T-helper 2 cell treated with Interferon-gamma antibody and Interleukin-4, amounts not matched to agents 5 μg/mL and 100 μg/mL, for 36 hours (primary cell): ENCODE results near the gene RAB3C.
"Not testable (repeated sequence)": the region's sequence is repeated elsewhere in the genome, so short reads cannot be mapped to it uniquely, and the experiment has no call there.

Source experiments
- DNase-seq: peaks from one replicate; pipeline ENCODE4 v3.0.0; 2021; ENCODE audit warnings: low spot score
- H3K27ac Mint-ChIP-seq: one replicate; pipeline ENCODE4 v1.8.0; 2021; ENCODE audit warnings: mild to moderate bottlenecking, mixed read lengths
- H3K27me3 Mint-ChIP-seq: one replicate; pipeline ENCODE4 v1.8.0; 2021; ENCODE audit warnings: low read depth, mixed read lengths
- H3K36me3 Mint-ChIP-seq: one replicate; pipeline ENCODE4 v1.8.0; 2021; ENCODE audit warnings: low read depth, mixed read lengths
- H3K4me1 Mint-ChIP-seq: one replicate; pipeline ENCODE4 v1.8.0; 2021; ENCODE audit warnings: low read depth, mixed read lengths
- H3K4me3 Mint-ChIP-seq: one replicate; pipeline ENCODE4 v1.8.0; 2022; ENCODE audit warnings: mild to moderate bottlenecking, moderate library complexity, mixed read lengths
- H3K9me3 Mint-ChIP-seq: one replicate; pipeline ENCODE4 v1.8.0; 2021; ENCODE audit warnings: mixed read lengths

The RAB3C gene

DNA sequence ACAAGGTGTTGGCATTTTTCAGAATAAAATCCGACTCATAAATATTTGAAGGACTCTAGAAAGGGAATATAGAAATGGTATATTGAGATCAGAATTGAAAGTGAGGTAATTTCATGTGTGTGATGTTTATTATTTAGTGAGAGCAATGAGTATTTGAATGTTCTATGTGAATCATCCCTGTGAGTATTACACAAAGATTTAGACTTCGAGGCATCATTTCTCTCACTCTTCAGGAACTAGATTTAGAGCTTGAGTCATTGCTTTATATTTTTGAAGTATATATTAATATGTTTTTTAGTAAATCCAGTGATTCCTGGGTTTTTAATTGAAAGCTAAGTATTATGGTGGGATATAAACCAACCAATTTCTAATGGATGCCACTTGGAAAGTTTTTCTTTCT lies 91.2 kb downstream of the RAB3C start:
- H3K27me3 Mint-ChIP-seq = no peaks in the 10 kb centered on the region
- no peak for DNase-seq
- H3K9me3 Mint-ChIP-seq = no peaks in the 10 kb centered on the region
- H3K36me3 Mint-ChIP-seq = no peaks in the 10 kb centered on the region
- no peak overlapping the region for H3K27ac Mint-ChIP-seq
- H3K4me3 Mint-ChIP-seq = no peak overlapping the region
- no peaks in the 10 kb centered on the region for H3K4me1 Mint-ChIP-seq

DNA sequence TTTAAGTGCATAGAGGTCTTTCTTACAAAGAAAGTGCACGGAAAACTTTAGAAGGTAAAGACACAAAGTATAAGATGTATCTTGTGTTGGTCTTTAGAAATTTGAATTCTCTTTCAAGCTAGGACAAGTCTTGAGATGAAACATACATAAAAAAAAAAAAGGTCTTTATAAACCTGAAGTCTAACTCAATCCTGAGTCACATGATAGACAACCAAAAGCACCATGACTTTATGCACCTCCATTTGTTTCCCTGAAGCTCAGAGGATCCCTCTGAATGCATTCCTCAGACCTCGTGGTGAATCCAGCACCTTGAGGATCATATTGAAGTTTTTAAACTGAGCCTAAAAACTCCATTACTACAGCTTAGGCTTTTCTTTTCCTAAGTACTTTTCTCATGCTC lies 91.8 kb downstream of the RAB3C start:
- H3K27me3 Mint-ChIP-seq = no peaks in the 10 kb centered on the region
- no peaks in the 10 kb centered on the region for H3K4me1 Mint-ChIP-seq
- H3K9me3 Mint-ChIP-seq = no peaks in the 10 kb centered on the region
- no peak for DNase-seq
- no peaks in the 10 kb centered on the region for H3K36me3 Mint-ChIP-seq
- no peak overlapping the region for H3K27ac Mint-ChIP-seq
- H3K4me3 Mint-ChIP-seq = no peak overlapping the region

DNA sequence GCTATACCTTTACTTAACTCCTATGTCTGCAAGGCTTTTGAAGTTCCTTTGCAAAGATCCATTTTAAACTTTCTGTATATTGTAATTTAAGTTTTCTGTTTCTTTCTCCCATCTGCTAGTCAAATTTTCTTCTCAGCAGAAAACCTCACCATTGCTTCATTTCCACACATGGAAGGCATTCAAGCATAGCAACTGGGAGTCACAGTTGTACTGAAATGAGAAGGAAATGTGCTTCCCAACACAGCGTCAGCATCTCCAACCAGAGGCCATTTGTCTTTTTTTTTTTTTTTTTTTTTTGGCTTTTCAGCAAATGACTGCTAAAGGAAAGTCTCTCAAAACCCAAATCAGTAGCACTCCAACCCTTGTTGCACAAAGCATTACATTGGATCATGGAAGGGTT lies 92.5 kb downstream of the RAB3C start:
- H3K27ac Mint-ChIP-seq = no peak overlapping the region
- no peaks in the 10 kb centered on the region for H3K9me3 Mint-ChIP-seq
- no peak for DNase-seq
- no peaks in the 10 kb centered on the region for H3K4me1 Mint-ChIP-seq
- no peak overlapping the region for H3K4me3 Mint-ChIP-seq
- H3K36me3 Mint-ChIP-seq = no peaks in the 10 kb centered on the region
- H3K27me3 Mint-ChIP-seq = no peaks in the 10 kb centered on the region

DNA sequence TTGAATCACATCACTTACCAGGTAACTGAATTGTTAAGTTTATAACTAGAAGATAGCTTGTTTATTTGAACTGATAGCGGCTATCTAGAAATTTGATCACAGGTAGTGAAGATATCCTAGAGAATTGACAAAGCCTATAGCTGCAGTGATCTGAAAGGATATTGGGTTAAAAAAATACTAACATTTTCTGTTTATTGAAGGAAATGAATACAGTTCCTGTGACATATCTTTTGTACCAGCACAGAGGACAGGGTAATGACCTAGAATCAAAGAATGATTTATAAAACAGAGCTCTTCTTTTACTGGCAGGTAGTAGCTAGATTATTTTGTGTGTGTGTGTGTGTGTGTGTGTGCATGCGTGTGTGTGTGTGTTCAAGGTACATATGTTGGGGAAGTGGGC lies 94.8 kb downstream of the RAB3C start:
- Mint-ChIP-seq H3K4me3 (no peak overlapping the region), H3K27ac (no peak overlapping the region), H3K36me3 (no peaks in the 10 kb centered on the region), H3K27me3 (no peaks in the 10 kb centered on the region), H3K4me1 (no peaks in the 10 kb centered on the region), H3K9me3 (no peaks in the 10 kb centered on the region)
- DNase-seq = no peak

DNA sequence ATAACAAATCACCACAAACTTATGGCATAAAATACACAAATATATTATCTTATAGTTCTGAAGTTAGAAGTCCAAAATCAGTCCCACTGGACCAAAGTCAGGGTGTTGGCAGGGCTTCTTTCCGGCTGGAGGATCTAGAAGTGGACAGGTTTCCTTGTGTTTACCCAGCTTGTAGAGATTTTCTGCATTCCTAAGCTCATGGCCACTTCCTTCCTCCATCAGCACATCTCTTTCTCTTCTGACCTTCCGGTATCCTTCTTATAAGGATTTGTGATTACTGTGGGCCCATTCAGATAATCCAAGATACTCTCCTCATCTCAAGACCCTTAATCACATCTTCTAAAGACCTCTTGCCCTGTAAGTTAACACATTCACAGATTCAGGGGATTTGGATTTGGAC lies 97.6 kb downstream of the RAB3C start:
- no peaks in the 10 kb centered on the region for H3K9me3 Mint-ChIP-seq
- H3K4me3 Mint-ChIP-seq = no peak overlapping the region
- no peak overlapping the region for H3K27ac Mint-ChIP-seq
- no peaks in the 10 kb centered on the region for H3K36me3 Mint-ChIP-seq
- no peaks in the 10 kb centered on the region for H3K27me3 Mint-ChIP-seq
- no peak for DNase-seq
- H3K4me1 Mint-ChIP-seq = no peaks in the 10 kb centered on the region

DNA sequence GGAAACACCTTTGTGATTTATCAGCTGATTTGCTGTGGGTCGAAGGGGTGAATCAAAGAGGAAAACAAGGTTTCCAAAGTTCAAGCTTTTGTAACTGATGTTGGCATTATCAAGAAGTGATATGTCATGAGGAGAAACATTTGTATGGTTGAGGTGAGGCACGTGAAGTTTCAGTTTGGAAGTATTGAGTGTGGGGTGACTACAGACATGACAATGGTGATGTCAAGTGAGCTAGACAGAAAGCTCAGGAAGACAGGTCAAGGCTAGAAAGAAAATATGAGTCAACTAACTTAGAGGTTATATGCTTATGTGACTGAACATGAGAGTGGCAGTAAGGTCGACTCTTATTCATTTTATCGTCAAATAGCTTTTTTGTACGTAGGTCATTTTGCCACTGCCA lies 99.1 kb downstream of the RAB3C start:
- Mint-ChIP-seq H3K9me3 (no peaks in the 10 kb centered on the region), H3K27ac (no peak overlapping the region), H3K4me3 (no peak overlapping the region), H3K4me1 (no peaks in the 10 kb centered on the region), H3K27me3 (no peaks in the 10 kb centered on the region), H3K36me3 (no peaks in the 10 kb centered on the region)
- peak; percentile 4 for DNase-seq

DNA sequence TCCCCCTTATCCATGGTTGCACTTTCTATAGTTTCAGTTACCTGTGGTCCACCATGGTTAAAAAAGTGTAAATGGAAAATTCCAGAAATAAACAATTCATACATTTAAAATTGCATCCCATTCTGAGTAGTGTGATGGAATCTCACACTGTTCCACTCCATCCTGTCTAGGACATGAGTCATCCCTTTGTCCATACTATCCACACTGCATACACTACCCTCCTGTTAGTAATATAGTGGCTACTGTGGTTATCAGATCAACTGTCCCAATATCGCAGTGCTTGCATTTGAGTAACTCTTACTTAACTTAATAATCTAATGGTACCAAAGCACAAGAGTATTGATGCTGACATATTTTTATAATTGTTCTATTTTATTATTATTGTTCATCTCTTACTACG lies 100.7 kb downstream of the RAB3C start:
- no peaks in the 10 kb centered on the region for H3K9me3 Mint-ChIP-seq
- no peak for DNase-seq
- H3K4me3 Mint-ChIP-seq = no peak overlapping the region
- no peaks in the 10 kb centered on the region for H3K4me1 Mint-ChIP-seq
- H3K36me3 Mint-ChIP-seq = no peaks in the 10 kb centered on the region
- no peak overlapping the region for H3K27ac Mint-ChIP-seq
- no peaks in the 10 kb centered on the region for H3K27me3 Mint-ChIP-seq

DNA sequence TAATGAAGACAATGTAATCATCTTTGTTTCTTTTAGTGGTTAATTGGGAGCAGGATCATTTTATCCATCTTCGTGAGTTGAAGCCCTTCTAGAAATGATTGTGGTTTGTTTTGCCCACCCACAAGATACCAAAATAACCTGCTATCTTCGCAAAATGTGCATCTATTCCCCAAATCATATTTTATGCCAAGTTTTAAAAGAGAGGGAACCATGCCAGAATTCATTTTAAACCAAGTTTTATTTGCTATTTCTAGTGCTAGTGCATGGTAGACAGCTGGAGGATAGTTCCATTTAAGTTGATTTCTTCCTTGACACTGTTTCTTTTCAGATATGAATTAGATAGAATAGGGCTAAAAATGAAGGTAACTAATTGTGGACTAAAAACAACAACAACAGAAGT lies 104.2 kb downstream of the RAB3C start:
- no peak for DNase-seq
- no peaks in the 10 kb centered on the region for H3K9me3 Mint-ChIP-seq
- H3K4me3 Mint-ChIP-seq = no peak overlapping the region
- H3K36me3 Mint-ChIP-seq = no peaks in the 10 kb centered on the region
- no peaks in the 10 kb centered on the region for H3K27me3 Mint-ChIP-seq
- no peak overlapping the region for H3K27ac Mint-ChIP-seq
- no peaks in the 10 kb centered on the region for H3K4me1 Mint-ChIP-seq

DNA sequence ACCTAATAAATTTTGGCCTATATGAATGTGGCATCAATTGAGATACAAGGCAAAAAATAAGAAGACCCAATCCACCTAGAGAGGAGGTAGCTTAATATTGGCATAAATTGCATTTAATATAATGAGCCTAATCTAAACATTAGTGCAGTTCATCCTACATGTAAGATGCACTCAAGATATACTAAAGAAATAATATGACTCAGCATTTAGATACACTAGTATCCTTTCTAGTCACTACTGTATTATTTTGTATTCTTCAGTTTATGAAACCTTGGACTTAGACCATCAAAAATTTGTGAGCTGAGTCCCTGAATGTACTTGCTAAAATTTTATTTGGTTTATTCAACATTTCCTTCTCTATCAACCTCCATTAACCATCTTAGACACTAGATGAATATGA lies 104.7 kb downstream of the RAB3C start:
- DNase-seq = no peak
- Mint-ChIP-seq H3K4me3 (no peak overlapping the region), H3K9me3 (no peaks in the 10 kb centered on the region), H3K27me3 (no peaks in the 10 kb centered on the region), H3K36me3 (no peaks in the 10 kb centered on the region), H3K27ac (no peak overlapping the region), H3K4me1 (no peaks in the 10 kb centered on the region)

DNA sequence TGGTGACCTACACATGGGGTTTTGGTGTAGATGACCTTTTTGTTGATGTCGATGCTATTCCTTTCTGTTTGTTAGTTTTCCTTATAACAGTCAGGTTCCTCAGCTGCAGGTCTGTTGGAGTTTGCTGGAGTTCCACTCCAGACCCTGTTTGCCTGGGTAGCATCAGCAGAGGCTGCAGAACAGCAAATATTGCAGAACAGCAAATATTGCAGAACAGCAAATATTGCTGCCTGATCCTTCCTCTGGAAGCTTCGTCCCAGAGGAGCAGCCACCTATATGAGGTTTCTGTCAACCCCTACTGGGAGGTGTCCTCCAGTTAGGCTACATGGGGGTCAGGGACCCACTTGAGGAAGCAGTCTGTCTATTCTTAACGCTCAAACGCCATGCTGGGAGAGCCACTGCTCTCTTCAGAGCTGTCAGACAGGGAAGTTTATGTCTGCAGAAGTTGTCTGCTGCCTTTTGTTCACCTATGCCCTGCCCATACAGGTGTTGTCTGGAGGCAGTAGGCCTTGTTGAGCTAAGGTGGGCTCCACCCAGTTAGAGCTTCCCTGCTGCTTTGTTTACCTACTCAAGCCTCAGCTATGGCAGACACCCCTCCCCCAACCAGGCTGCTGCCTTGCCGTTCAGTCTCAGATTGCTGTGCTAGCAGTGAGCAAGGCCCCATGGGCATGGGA lies 116.3 kb downstream of the RAB3C start:
- H3K27ac Mint-ChIP-seq = not testable (repeated sequence)

DNA sequence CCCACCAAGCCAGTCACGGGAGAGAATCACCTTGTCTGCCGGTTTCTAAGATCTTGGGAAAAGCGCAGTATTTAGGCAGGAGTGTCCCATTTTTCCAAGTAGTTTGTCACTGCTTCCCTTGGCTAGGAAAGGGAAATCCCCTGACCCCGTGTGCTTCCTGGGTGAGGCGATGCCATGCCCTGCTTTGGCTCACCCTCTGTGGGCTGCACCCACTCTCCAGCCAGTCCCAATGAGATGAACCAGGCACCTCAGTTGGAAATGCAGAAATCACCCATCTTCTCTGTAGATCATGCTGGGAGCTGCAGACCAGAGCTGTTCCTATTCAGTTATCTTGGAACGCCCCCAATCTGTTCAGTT lies 116.9 kb downstream of the RAB3C start:
- no peaks in the 10 kb centered on the region for H3K4me1 Mint-ChIP-seq
- no peaks in the 10 kb centered on the region for H3K27me3 Mint-ChIP-seq
- H3K36me3 Mint-ChIP-seq = no peaks in the 10 kb centered on the region
- H3K4me3 Mint-ChIP-seq = no peak overlapping the region
- peaks cover 8% of the 10 kb centered on the region for H3K9me3 Mint-ChIP-seq
- DNase-seq = no peak
- no peak overlapping the region for H3K27ac Mint-ChIP-seq

More for the DNA sequence above, 116.3 kb downstream of the RAB3C start:
- not testable (repeated sequence) for H3K27me3 Mint-ChIP-seq, H3K4me3 Mint-ChIP-seq, H3K36me3 Mint-ChIP-seq, H3K4me1 Mint-ChIP-seq, DNase-seq, H3K9me3 Mint-ChIP-seq

DNA sequence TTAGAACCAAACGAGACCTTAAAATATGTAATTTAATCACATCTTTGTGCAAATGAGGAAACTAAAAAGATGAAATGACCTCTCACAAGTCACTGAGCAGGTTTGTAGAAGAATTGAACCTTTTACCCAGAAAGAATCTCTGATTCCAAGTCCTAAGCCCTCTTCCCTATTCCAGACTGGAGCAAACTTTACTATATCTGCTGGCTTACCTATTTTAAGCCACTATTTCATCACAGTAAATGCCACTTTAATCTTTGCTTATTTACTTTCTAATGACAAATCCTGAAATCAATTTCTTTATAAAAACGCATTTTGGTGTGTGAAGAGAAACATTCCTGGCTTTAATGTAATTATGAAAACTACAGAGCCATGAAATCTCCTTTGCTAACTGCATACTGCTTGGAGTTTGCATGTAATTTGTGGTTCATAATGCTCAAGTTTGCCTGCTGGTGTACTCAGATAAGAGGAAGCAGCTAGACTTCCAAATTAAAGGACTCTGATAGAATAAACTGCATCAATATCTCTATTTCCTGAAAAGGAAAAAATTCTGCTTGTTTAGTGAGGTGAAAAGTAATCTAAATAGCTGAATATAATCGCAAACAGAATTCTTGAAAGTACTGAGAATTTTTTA lies 121.2 kb downstream of the RAB3C start:
- Mint-ChIP-seq H3K4me3 (no peak overlapping the region), H3K9me3 (no peaks in the 10 kb centered on the region), H3K36me3 (no peaks in the 10 kb centered on the region), H3K27ac (no peak overlapping the region), H3K4me1 (no peaks in the 10 kb centered on the region), H3K27me3 (no peaks in the 10 kb centered on the region)
- no peak for DNase-seq

DNA sequence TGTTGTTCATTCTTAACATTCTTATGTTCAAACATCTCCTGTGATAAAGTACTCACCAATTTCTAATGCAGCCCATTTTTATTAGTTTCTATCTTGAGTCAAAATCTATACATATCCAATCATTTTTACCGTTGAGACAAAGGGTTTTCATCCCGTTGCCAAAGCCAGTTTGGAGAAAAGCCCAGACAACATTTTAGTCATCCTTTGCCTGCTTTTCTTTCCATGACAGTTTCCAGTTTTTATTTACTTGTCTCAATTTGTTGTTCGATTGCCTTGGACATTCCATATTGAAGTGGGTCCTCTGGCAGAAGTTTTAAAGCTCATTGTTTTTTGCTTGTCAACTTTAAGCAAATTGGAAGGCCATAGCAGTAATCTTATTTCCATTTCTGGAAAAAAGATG lies 123.9 kb downstream of the RAB3C start:
- Mint-ChIP-seq H3K4me1 (no peaks in the 10 kb centered on the region), H3K9me3 (no peaks in the 10 kb centered on the region), H3K27ac (no peak overlapping the region), H3K27me3 (no peaks in the 10 kb centered on the region), H3K36me3 (no peaks in the 10 kb centered on the region), H3K4me3 (no peak overlapping the region)
- no peak for DNase-seq

DNA sequence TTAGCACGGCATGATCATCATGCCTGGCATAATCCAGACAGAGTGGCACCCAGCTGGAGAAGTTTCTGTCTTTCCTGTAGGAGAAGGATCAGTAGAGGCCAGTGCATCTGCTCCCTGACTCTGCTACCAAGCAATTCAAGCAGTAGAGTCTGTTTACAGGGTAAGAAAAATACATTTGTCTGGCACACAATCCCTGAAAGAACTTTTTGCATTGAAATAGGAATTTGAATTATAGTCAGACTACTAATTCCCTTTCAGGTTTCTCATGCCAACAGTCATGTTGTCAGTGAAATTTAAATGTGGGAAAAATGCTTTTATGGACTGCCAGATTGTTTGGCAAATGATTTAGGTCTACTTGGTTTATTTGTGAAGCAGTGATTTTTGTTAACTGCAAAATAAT lies 125.6 kb downstream of the RAB3C start:
- Mint-ChIP-seq H3K9me3 (no peaks in the 10 kb centered on the region), H3K27me3 (no peaks in the 10 kb centered on the region), H3K4me1 (no peaks in the 10 kb centered on the region), H3K36me3 (no peaks in the 10 kb centered on the region), H3K4me3 (no peak overlapping the region), H3K27ac (no peak overlapping the region)
- no peak for DNase-seq

DNA sequence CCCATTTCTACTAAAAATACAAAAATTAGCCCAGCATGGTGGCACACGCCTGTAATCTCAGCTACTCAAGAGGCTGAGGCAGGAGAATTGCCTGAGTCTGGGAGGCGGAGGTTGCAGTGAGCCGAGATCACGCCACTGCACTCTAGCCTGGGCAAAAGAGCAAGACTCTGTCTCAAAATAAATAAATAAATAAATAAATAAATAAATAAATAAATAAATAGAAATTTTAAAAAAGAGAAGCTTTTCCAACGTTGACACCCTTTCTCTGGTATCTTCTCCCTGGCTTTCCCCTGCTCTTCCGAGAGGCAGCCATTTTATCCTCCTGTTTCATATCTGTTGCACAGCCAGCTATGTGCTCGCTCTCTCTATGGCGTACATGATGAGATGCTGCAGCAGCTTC lies 127.5 kb downstream of the RAB3C start:
- not testable (repeated sequence) for H3K4me1 Mint-ChIP-seq, H3K4me3 Mint-ChIP-seq, H3K9me3 Mint-ChIP-seq, H3K36me3 Mint-ChIP-seq, H3K27ac Mint-ChIP-seq, H3K27me3 Mint-ChIP-seq, DNase-seq
